GM19043 (cell line): Measurements from ENCODE around the gene OR5H2.
"Not testable (repeated sequence)": the region's sequence is repeated elsewhere in the genome, so short reads cannot be mapped to it uniquely, and the experiment has no call there.

ENCODE experiments used
- ATAC-seq: cut with Tn5 transposase; IDR thresholded peaks from one replicate; pipeline ENCODE4 v1.9.1; 2021; ENCODE audit warnings: low read depth; ENCODE audit not compliant: unreplicated experiment

Gene OR5H2

GRCh38 chr3:98282205-98282604 is at the start of gene OR5H2:
Gene OR5H2, plus strand, starts transcription at chr3:98282505. Its CDS starts 398 bp downstream, at chr3:98282903.
- ATAC-seq: no peak

- ATAC-seq: no peak
Observed at GRCh38 chr3:98233468-98233867, 48.8 kb upstream of the OR5H2 start.

DNA sequence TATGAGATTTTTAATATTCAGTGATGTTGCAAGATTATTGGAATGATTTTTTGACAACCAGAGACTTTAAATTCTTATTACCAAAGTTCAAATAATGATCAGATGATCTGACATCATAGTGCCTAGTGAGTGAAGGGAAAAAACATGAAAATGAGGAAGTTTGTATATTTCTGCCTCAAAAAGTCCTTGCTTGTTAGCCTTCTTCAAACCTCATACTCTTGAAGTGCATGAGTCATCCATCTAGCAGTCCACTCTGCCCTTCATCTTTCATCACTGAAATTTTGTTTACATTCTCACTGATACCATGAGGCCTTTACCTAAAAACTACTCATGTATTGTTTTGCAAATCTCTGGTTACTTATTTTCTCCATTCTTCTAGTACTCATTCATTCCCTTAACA is 42.2 kb upstream of the OR5H2 start:
- no peak for ATAC-seq

DNA sequence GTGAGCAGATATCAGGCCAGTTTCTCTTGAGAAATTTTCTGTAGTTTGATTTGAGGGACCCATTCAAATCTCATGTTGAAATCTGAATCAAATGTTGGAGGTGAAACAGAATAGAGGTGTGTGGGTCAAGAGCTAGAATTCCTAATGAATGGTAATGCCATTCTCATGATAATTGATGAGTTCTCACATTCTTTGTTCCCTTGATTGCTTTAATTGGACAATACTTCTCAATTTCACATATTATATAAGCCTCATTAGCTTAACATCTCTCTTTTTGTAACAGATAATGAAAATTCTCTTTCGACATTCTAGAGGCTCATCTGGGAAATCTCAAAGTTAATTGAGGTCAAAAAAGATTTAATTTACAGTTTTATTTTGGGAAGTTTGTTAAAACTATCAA is 40.1 kb upstream of the OR5H2 start:
- no peak for ATAC-seq

GRCh38 chr3:98243843-98244242 is 38.5 kb upstream of the OR5H2 start:
- ATAC-seq: no peak

DNA sequence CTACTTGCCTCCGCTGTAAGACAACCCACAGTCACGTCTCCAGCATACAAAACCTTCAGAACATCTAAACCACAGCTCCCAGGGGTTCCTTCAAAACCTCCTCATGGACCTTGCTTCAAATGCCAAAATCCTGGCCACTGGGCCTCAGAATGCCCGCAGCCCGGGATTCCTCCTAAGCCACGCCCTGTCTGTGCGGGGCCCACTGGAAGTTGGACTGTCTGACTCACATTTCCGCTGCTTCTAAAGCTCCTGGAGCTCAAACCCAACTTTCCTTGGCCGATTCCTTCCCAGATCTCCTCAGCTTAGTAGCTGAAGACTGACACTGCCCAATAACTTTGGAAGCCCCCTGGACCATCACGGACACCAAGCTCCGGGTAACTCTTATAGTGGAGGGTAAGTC is 36.2 kb upstream of the OR5H2 start:
- ATAC-seq: no peak

GRCh38 chr3:98256026-98256425 is 26.3 kb upstream of the OR5H2 start:
- ATAC-seq: not testable (repeated sequence)

DNA sequence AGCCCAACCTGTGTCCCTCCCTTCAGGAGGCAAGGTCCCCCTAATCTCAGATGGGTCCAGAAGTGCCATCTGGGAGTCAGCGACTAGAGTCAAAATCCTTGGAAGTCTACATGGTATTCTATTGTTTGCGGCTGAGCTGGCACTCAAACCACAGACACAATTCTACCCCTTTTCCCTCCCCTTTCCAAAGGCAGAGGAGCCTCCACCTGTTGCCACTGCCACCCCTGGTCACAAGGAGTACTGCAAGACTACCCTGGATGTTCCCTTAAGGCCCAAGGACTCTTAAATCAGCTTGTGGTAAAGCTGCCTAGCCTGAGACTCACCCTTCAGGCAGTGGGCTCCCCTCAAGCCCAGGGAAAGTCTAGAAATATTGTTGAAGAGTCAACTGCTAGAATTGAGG is 22.6 kb upstream of the OR5H2 start:
- ATAC-seq: peak; percentile 91

DNA sequence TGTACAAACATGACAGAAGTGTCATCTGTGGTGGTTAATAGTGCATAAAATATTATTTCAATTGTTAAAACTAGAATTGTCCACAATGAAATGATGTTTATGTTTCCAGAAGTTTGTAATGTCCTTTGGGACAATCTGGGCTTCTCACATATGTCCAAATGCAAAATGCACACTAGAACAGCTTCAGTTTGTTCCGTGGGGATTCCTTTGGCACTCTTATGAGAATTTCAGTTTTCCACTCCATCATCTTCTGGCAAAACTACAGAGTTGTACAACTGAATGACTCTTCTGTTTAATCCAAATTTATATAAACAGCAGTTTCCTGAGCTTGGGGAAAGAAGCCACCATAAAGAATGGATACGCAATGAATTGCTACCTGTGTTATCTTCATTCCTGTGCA is 20.3 kb upstream of the OR5H2 start:
- ATAC-seq: no peak

- no peak for ATAC-seq
Observed at GRCh38 chr3:98263944-98264343, 18.4 kb upstream of the OR5H2 start, which contains the start of gene OR5H6. Gene OR5H6, plus strand, starts transcription at chr3:98264244. Its CDS starts 89 bp downstream, at chr3:98264333.

DNA sequence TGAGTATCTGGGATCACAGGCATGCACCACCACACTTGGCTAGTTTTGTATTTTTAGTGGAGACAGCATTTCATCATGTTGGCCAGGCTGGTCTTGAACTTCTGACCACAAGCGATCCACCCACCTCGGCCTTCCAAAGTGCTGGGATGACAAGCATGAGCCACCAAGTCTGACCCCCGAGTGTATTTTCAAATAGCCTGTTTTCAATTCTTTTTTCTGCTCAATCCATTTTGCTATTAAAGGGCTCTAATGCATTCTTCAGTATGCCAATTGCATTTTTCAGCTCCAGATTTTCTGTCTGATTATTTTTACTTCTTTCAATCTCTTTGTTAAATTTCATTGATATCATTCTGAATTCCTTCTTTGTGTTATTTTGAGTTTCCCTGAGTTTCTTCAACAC is 12.5 kb upstream of the OR5H2 start:
- ATAC-seq: no peak

GRCh38 chr3:98272126-98272525 is 10.2 kb upstream of the OR5H2 start:
- no peak for ATAC-seq

- ATAC-seq: no peak
Observed at GRCh38 chr3:98274914-98275313, 7.4 kb upstream of the OR5H2 start.

DNA sequence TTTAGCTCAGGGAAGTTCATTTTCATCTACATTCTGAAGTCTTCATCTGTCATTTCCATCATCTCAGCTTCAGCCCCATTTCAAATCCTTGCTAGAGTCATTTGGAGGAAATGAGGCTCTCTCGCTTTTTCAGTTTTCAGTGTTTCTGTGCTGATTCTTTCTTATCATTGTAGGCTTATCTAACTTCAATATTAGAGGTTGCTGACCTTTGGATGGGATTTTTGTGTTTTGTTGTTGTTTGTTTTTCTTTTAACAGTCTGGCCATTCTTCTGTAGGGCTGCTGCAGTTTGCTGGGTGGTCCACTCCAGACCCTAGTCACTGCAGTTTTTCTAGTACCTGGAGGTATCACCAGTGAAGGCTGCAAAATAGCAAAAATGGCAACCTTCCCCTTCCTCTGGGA is 8.6 kb downstream of the OR5H2 start:
- ATAC-seq: no peak

- no peak for ATAC-seq
Observed at GRCh38 chr3:98291332-98291957, 9.1 kb downstream of the OR5H2 start.

DNA sequence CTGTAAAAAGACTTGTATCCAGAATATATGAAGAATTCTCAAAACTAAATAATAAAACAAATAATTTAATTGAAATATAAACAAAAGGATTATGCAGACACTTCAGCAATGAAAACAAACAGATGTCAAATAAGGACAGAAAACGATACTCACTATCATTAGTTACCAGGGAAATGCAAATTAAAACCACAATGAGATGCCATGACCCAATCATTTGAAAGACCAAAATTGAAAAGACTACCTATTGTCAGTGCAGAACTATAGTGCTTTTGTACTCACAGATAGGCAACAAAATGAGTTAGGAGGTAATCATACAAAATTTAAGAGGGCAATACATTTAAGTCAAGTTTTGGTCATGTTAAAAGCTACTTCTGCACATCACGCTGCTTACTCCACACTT is 39.8 kb downstream of the OR5H2 start:
- ATAC-seq: no peak

DNA sequence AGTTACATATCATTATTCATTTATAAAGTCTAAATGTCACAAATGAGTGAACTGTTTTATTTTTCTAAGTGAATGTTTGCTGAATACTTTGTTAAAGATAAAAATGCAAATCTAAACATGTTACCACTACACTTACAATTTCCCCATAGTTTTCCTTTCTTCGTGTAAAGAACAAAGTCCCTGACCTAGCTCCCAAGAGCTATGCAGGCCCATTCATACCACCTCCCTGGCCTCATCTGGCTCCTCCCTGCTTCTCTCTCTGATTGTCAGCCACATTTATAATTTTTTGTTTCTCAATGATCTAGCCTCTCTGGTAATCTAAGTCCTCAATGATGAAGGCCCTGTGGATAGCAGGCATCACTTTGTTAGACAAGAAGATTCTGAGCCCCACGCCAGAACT is 40.4 kb downstream of the OR5H2 start:
- no peak for ATAC-seq

- ATAC-seq: no peak
Observed at GRCh38 chr3:98323425-98323824, 41.1 kb downstream of the OR5H2 start.

GRCh38 chr3:98325055-98325454 is 42.8 kb downstream of the OR5H2 start:
- ATAC-seq: no peak

GRCh38 chr3:98326105-98326893 is 44.0 kb downstream of the OR5H2 start:
- no peak for ATAC-seq

DNA sequence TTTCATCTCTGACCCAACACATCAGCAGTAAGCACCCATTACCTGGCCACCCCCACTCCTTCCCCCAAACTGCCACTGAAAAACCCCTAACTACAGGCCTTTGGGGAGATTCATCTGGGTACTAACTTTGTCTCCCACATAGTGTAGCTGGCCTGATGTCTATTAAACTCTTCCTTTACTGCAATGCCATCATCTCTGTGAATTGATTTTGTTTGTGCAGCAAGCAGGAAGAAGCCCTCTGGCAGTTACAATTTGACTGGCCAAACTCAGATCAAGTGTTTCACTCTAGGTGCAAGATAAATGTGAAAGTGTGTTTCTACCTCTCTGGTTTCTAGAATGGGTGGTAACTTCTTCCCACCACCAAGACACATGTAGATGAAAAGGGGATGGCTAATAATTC is 44.6 kb downstream of the OR5H2 start:
- no peak for ATAC-seq

DNA sequence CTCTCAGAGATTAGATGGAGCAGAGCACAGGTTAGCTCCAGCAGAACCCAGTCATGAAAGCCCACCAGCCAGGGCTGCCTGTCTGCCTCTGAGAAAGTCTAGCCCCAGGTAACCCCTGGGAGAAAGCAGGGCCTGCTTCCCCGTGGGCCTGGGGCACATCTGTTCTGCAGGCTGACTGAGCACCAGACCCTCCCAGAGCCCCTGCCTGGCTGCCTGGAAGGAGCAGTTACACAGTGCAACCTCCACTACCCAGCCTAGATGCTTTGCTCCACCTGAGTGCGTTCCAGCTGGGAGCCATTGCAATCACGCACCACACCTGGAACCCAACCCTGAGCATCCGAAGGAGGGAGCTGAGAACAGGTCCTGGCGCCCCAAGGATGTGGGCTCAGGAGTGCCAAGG is 46.6 kb downstream of the OR5H2 start:
- no peak for ATAC-seq
